Stimulated activated CD4-positive, alpha-beta T cell treated with anti-CD3 and anti-CD28 coated beads, Interleukin-2, amount 100 ng/mL, for 48 hours (primary cell): Measurements from ENCODE around the gene PPFIA1.

ENCODE experiments used
- DNase-seq, 2 donors: peaks; one replicate each; pipeline ENCODE4 v3.0.0-alpha.2; 2020

The PPFIA1 gene

GRCh38 chr11:70299636-70300035 is 29.1 kb downstream of the PPFIA1 start:
- no peak for DNase-seq

- no peak for DNase-seq
Measured at GRCh38 chr11:70301191-70301590, 30.7 kb downstream of the PPFIA1 start.

GRCh38 chr11:70301721-70302418 is 31.4 kb downstream of the PPFIA1 start:
- DNase-seq, result no peak

GRCh38 chr11:70302419-70302752 is 31.9 kb downstream of the PPFIA1 start:
- DNase-seq, result no peak

- no peak for DNase-seq
Measured at GRCh38 chr11:70303070-70303469, 32.6 kb downstream of the PPFIA1 start.

GRCh38 chr11:70304208-70304603 is 33.7 kb downstream of the PPFIA1 start:
- DNase-seq, result no peak

GRCh38 chr11:70305501-70305900 is 35.0 kb downstream of the PPFIA1 start:
- DNase-seq, result no peak

- no peak for DNase-seq
Measured at GRCh38 chr11:70306586-70307033, 36.1 kb downstream of the PPFIA1 start.

GRCh38 chr11:70307176-70307575 is 36.7 kb downstream of the PPFIA1 start:
- no peak for DNase-seq

GRCh38 chr11:70311616-70312015 is 41.1 kb downstream of the PPFIA1 start:
- DNase-seq, result no peak

GRCh38 chr11:70312401-70313357 is 42.2 kb downstream of the PPFIA1 start:
- no peak for DNase-seq

GRCh38 chr11:70313945-70314344 is 43.5 kb downstream of the PPFIA1 start:
- DNase-seq, result no peak

- DNase-seq, result no peak
Measured at GRCh38 chr11:70314730-70315129, 44.2 kb downstream of the PPFIA1 start.

- DNase-seq, result no peak
Measured at GRCh38 chr11:70315716-70316115, 45.2 kb downstream of the PPFIA1 start.

- DNase-seq, result no peak
Measured at GRCh38 chr11:70317581-70318305, 47.3 kb downstream of the PPFIA1 start.

- no peak for DNase-seq
Measured at GRCh38 chr11:70319396-70320076, 49.0 kb downstream of the PPFIA1 start.

- DNase-seq, result no peak
Measured at GRCh38 chr11:70322666-70323065, 52.2 kb downstream of the PPFIA1 start.

- DNase-seq, result no peak
Measured at GRCh38 chr11:70323806-70324205, 53.3 kb downstream of the PPFIA1 start.

- no peak for DNase-seq
Measured at GRCh38 chr11:70324376-70325115, 54.1 kb downstream of the PPFIA1 start.

GRCh38 chr11:70325824-70326223 is 55.3 kb downstream of the PPFIA1 start:
- no peak for DNase-seq

- no peak for DNase-seq
Measured at GRCh38 chr11:70326365-70326811, 55.9 kb downstream of the PPFIA1 start.

- DNase-seq, result no peak
Measured at GRCh38 chr11:70326833-70327232, 56.3 kb downstream of the PPFIA1 start.
